GM18505 (cell line): Measurements from ENCODE around the gene RPS10.
"Not testable (repeated sequence)": the region's sequence is repeated elsewhere in the genome, so short reads cannot be mapped to it uniquely, and the experiment has no call there.

ENCODE experiments used
- ATAC-seq: cut with Tn5 transposase; IDR thresholded peaks from one replicate; pipeline ENCODE4 v1.9.1; 2021; ENCODE audit not compliant: unreplicated experiment
- POLR2A ChIP-seq: IDR thresholded peaks from 4 replicates; pipeline ENCODE4 v1.6.1; 2011; ENCODE audit warnings: borderline replicate concordance; ENCODE audit not compliant: insufficient read depth, insufficient read length; ENCODE audit errors: extremely low read depth

RPS10 gene

DNA sequence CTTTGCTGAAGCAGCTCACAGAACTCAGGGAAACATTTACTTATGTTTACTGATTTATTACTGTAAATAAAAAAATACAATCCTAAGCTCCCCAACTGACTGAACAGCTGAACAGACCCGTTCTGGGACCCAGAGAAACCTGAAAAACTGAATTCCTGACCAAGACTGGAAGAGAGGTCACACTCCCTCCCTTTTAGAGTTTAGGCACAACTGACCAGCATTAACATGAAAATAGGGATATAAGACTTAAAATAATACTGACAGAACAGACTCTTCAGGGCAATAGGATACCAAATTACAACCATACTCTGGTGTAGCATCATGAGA is 11.7 kb upstream of the RPS10 start:
- TF ChIP-seq POLR2A = no peak
- ATAC-seq = no peak

DNA sequence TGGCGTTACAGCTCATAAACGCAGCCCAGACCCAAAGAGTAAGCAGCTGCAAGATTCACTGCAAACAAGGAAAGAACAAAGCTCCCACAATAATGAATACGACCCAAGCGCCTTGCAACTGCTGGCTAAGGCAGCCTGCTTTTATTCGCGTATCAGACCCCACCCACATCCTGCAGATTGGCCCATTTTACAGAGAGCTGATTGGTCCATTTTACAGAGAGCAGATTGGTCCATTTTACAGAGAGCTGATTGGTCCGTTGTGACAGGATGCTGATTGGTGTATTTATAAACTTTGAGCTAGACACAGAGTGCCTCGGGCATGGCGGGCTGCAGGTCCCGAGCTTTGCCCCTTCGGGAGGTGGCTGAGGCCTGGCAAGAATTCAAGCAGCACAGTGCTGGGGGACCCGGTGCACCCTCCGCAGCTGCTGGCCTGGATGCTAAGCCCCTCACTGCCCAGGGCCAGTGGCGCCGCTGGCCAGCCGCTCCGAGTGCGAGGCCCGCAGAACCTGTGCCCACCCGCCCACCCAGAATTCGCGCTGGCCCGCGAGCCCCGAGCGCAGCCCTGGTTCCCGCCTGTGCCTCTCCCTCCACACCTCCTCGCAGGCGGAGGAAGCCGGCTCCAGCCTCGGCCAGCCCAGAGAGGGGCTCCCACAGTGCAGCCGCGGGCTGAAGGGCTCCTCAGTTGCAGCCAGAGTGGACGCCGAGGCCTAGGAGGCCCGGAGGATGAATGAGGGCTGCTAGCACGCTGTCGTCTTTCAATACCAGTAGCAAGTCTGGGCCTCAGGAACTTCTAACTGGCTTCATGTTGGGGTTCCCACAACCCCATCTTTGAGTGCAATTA is 11.2 kb upstream of the RPS10 start:
- no peak for ATAC-seq
- no peak for TF ChIP-seq POLR2A

DNA sequence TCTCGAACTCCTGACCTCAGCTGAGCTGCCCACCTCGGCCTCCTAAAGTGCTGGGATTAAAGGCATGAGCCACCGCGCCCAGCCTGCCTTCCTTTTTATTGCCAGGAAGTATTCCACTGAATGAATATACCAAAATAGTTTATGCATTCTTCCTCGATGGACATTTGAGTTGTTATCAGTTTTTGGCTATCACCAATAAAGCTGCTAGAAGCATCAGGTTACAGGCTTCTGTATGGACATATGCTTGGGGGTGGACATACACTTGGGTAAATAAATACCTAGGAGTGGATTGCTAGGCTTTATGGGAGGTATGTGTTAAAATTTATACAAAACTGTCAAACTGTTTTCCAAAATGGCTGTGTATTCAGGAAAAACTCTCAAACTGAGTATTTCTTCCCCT is 10.0 kb upstream of the RPS10 start:
- TF ChIP-seq POLR2A = no peak
- no peak for ATAC-seq

DNA sequence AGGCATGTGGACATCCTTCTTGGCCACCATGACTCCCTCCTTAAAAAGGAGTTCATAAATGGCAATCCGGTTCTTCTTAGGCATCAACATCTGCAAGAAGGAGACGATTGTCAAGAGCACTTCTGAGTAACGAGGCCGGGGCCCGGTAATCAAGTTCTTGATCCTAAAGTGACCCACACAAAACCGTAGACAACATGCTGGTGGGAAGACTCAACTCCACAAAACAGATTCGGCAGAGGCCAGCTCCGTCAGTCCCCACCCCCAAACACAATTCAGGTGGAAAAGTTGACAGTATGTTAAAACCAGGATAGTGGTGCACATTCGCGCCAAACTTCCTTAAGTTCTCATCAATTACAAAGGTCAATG is 754 bp downstream of the RPS10 start:
- no peak for TF ChIP-seq POLR2A
- ATAC-seq = no peak

DNA sequence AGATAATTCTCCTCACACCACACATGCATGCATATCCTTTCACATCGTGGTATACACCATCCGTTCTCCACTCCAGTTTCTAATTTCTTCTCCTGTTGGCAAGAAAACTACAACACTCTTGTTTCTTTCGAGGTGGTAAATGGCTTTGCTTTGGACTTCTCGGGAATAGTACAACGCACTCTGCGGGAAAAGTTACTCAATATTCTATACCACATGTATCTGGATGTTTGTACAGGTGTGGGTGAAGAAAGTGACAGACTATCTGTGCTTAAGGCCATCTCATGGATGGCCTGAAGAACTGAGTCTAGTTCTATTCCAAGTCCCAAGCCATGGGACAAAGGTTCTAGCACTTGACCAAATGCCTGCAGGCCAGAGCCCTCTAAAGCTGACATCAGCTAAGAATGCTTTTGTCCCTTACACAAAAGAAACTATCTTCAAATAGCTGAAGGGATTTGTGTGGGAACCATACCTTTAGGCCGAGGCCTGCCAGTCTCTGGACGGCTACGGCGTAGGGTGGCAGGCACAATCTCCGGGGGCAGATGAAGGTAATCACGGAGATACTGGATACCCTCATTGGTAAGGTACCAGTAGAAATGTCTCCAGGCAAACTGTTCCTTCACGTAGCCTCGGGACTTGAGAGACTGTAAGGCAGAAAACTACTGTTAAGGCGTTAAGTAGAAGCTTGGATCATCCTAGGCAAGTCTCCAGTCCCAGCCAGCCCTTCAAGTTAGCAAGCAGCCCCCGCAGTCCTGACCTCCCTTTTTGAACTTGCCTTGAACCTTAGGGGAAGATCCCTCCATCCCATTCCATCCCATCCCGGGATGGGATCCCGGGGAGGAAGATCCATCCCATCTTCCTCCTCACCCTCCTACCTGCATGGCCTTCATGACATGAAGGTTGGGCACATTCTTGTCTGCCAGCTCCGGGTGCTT is 1.4 kb downstream of the RPS10 start:
- TF ChIP-seq POLR2A = no peak
- ATAC-seq = no peak

DNA sequence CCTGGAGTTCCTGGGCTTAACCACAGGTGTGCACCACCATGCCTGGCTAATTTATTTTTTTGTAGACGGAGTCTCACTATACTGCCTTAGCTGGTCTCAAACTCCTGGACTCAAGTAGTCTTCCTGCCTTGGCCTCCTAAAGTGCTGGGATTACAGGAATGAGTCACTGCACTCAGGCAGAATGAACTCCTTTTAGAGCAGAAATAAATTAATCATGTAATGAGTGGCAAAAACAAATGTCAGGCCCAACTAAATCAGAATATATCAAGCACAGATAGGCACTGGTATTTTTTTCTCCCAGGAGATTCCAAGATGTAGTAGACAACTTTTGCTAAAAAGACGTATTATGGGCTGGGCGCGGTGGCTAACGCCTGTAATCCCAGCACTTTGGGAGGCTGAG is 2.6 kb downstream of the RPS10 start:
- no peak for ATAC-seq
- no peak for TF ChIP-seq POLR2A

DNA sequence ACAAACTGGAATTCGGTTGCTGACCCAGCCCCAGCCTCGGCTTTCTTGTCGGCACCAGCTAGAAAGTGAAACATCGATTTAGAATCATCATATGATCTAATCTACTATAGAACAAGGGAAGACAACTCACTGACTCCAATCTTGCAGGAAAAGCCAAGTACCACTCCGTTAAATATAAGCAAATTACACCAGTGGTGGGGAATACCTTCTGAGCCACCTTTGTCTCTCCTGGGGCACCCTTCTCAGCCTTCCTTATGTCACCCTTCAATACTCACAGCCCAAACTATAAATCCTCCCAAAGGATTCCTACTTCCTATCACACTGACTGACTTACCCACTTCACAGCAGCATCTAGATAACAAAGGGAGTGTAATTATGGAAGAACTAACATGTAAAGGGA is 7.5 kb downstream of the RPS10 start:
- ATAC-seq = no peak
- no peak for TF ChIP-seq POLR2A

DNA sequence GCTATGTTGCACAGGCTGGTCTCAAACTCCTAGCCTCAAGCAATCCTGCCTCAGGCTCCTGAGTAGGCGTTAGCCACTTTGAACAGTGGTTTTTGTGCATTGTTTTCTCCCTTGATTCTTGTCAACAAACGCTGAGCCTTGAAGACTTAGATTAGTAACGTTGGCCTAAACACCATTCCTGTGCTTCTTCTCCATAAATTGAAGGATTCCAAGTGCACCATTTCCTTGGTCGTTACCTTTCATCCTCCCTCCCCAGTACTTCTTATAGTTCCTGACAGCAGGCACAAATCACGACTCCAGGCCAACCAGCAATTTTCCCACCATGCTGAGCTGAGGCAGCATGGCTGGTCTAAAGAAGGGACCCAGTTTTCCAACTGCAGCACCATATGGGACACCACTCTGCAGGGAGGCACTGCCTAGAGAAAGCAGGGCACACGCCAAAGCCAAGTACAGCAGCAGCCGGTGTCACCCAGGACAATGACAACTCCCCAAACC is 8.9 kb downstream of the RPS10 start:
- no peak for ATAC-seq
- TF ChIP-seq POLR2A = no peak

DNA sequence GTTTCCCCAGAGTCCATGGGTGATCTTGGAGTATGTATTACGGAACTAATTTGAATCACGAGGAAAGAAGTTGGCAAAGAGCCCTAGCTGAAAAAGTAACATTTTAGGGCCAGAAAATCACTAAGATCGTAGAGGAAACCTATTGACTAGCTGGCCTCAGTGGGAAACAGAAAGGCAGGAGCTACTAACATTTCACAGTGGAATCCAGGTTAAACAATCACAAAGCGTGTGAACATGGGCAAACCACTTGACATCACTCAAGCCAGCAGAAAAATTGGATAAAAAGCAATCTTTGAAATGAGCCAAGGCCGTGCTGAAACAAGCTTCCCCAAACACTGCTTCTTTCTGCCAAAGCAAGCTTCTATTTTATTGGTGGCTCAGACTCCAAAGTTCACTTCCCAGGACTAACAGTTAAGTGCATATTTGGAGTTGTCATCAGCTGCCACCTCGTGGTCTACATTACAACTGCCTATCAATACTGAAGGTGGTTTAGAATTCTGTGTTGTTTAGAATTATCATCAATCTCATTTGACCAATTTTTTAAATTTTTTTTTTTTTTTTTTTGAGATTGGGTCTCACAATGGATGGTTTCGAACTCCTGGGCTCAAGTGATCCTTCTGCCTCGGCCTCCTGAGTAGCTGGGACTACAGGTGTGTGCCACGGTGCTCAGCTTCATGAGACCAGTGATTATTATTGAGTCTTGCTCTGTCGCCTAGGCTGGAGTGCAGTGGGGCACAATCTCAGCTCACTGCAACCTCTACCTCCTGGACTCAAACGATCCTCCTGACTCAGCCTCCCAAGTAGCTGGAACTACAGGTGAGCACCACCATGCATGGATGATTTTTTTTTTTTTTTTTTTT is 10.6 kb downstream of the RPS10 start:
- ATAC-seq = no peak
- no peak for TF ChIP-seq POLR2A

DNA sequence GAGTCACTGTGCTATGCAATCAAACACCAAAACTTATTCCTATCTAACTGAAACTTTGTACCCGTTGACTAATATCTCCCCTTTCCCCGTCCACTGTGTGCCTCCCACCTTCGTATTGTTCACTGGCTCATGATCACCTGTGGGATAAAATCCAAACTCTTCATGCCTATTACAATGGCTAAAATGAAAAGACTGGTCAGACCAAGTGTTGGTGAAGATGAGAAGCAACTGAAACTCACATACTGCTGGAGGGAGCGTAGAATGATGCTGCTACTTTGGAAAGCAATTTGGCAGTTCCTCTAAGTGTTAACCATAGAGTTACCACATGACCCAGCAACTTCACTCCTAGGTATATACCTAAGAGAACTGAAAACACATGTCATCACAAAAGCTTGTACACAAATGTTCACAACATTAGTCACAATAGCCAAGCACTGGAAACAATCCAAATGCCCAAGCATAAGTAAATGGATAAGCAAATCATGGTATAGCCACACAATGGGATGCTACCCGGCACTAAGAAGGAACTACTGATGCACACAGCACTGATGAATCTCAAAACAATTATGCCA is 13.1 kb downstream of the RPS10 start:
- no peak for TF ChIP-seq POLR2A
- ATAC-seq = no peak

DNA sequence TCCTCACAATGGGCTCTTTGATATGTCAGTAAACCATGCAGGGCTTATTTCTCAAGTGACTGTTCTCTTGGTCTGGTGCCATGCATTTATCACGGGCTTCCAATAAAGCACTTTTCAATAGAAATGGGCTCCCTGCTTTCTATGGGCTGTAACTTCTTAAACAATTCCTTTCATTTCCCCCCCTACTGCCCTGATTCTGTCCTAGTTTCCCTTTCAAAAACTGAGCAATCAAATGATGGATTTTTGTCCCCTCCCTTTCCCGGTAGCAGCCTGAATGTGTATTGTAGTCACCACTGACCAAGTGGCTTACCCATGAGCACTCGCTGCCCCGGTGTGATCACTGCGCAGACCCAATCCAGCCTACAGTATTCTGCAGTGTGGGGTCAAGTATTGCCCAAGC is 13.9 kb downstream of the RPS10 start:
- ATAC-seq = no peak
- no peak for TF ChIP-seq POLR2A

DNA sequence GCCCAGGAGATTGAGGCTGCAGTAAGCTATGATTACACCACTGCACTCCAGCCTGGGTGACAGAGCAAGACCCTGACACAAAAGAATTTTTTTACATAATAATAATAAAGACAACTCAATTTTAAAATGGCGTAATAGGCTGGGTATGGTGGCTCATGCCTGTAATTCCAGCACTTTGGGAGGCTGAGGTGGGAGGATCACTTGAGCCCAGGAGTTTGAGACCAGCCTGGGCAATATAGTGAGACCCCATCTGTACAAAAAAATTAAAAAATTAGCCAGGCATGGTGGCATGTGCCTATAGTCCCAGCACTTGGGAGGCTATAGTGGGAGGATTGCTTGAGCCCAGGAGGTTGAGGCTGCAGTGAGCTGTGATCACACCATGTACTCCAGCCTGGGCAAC is 18.0 kb downstream of the RPS10 start:
- not testable (repeated sequence) for ATAC-seq

DNA sequence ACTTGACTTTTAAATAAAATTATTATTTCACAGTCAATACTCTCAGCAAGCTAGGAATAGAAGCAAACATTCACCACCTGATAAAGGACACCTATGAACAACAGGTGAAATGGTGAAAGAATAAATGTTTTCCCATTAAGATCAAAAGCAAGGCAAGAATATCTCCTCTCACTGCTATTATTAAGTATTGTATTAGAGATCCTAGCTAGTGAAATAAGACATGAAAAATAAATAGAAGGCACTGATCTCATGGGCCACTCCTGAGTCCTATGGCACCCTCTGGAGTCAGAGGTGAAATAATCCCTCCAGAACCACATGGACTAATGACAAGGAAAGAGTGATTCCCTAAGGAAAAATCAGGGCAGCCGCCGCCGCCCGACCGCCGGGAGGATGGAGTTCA is 29.4 kb downstream of the RPS10 start:
- TF ChIP-seq POLR2A = no peak

More for the DNA sequence above, 29.4 kb downstream of the RPS10 start:
- ATAC-seq = no peak
